HG02623 (cell line): ENCODE data around the gene ZPLD1.

Source experiments
- ATAC-seq: cut with Tn5 transposase; IDR thresholded peaks from one replicate; pipeline ENCODE4 v1.9.1; 2021; ENCODE audit warnings: moderate library complexity; ENCODE audit not compliant: unreplicated experiment

ZPLD1 gene

DNA sequence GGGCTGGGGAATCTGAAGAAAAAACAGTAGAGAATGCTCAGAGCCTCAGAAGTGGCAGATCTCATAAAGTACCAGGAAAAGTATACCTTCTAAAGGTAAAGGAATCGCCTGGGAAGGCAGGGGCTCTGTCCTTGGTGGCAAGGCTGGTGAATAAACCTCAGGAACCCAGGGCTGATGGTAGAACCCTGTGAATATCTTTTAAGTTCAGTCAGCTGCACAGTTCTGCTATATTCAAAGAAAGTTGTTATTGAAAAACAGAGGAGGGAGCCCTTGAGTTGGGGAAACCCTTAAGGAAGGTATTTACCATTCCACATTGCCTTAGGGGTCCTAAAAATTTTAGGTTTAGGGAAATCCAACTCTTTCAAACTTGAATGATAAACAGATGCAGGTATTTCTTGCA, 31.2 kb downstream of the ZPLD1 start:
- no peak for ATAC-seq

- ATAC-seq = no peak
These were observed 35.3 kb downstream of the ZPLD1 start for GRCh38 chr3:102470066-102470465.

- no peak for ATAC-seq
These were observed 36.2 kb downstream of the ZPLD1 start for GRCh38 chr3:102471001-102471400.

- no peak for ATAC-seq
These were observed 36.7 kb downstream of the ZPLD1 start for GRCh38 chr3:102471491-102471890.

- no peak for ATAC-seq
These were observed 38.8 kb downstream of the ZPLD1 start for GRCh38 chr3:102473648-102474047.

- no peak for ATAC-seq
These were observed 39.4 kb downstream of the ZPLD1 start for GRCh38 chr3:102474207-102474606.

- no peak for ATAC-seq
These were observed 41.4 kb downstream of the ZPLD1 start for GRCh38 chr3:102476198-102476597.

DNA sequence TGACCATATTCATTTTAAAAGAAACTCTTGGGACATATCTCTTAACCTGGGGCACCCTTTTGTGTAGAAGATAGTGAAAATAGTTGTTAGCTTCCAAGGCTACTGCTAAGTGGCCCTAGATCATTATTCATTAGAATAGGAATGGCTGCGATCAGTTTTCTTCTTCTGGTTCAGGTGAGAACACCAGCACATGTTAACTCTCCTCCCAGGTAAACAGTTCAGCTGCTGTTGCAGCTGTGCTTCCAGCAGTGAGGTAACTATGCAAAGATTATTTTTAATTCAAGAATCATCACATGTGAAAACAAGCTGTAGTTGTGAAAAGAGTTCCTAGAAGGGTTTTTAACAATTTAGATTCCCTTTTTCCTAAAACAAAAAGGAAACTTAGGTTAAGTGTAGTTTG, 43.3 kb downstream of the ZPLD1 start:
- ATAC-seq = no peak

DNA sequence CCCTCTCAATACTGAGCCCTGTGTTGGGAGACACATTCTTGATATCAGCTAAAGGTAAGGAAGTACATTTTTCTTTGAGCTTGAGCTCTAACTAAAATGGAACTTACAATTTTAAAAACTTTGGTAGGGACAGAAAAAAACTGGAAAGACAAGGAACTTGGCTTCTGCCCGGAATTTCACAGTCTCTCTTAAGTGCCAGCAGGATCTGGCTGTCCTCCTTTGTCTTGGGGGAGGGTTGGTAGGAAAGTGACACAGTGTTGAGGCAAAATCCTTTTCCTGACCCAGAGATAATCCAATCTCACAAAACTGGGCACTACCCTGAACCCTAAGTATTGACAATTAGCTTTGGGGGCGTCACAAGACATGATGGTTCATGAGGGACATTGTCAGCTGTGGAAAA, 45.3 kb downstream of the ZPLD1 start:
- no peak for ATAC-seq

DNA sequence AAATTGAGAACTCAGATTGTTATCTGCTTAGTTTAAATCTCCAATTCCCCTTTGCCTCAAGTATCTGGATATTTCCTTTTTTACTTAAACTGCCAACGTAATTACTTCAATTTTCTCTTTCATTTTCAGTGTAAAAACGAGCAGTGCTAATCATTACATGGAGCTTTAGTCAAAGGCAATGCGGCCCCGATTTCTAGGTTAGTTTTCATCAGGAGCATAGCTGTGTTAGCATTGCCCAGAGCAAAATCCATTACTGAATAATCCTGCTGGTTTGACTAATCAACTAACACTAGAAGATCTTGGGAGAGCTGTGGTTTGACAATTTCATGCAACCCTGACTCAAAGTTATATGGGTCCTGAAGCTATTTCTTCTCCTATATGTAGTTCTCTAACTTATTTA, 46.2 kb downstream of the ZPLD1 start:
- ATAC-seq = no peak

GRCh38 chr3:102483556-102483955, 48.7 kb downstream of the ZPLD1 start:
- ATAC-seq = no peak

GRCh38 chr3:102484363-102484762, 49.5 kb downstream of the ZPLD1 start:
- no peak for ATAC-seq

- ATAC-seq = no peak
These were observed 50.9 kb downstream of the ZPLD1 start for GRCh38 chr3:102485701-102486100.

GRCh38 chr3:102488331-102488730, 53.5 kb downstream of the ZPLD1 start:
- no peak for ATAC-seq

DNA sequence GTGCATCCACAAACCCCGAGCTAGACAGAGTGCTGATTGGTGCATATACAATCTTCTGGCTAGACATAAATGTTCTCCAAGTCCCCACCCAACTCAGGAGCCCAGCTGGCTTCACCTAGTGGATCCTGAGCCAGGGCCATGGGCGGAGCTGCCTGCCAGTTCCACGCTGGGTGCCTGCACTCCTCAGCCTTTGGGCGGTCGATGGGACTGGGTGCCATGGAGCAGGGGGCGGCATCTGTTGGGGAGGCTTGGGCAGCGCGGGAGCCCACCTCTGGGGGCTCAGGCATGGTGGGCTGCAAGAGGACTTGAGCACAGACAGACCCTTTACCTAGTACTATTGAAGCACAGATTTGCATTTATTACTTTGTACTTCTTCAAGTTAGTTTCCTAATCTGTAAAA, 57.5 kb downstream of the ZPLD1 start:
- no peak for ATAC-seq

GRCh38 chr3:102497571-102497970, 62.8 kb downstream of the ZPLD1 start:
- no peak for ATAC-seq

GRCh38 chr3:102505542-102505941, 70.7 kb downstream of the ZPLD1 start:
- no peak for ATAC-seq

- ATAC-seq = no peak
These were observed 75.8 kb downstream of the ZPLD1 start for GRCh38 chr3:102510663-102511062.

GRCh38 chr3:102511168-102511567, 76.4 kb downstream of the ZPLD1 start:
- ATAC-seq = no peak

GRCh38 chr3:102511639-102512038, 76.8 kb downstream of the ZPLD1 start:
- no peak for ATAC-seq

DNA sequence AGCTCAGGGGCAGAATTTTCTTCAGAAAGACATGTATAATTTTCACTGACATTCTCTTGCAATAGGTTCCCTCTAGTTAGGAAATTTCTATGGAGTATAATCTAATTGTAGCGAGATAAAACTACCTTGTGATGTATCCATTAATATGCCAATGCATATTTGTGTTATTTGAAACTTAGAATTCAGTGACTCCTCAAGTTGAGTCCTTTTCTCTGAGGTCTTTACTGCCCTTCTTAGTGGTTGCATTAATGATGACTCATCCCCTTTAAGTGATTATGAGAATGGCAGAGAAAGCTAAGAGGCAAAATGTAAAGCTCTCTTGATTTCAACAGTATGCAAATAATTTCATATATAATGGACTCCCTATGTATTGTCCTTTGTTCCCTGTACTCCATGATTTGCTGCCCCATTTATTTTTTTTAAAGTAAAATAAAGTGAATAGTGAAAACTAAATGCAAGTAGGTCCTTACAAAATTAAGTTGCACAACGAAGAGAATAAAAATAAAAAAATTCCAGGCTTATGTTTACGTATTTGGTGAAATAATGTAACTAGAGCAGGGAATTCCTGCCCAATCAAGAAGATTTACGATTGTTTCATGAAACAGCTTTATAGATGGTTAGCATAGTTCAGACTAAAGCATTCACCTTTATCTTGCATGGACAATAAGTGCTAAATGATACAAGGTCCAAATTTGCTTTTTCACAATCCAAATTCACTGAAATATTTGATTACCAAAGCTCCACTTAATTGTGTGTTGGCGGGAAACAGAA, 78.1 kb downstream of the ZPLD1 start:
- no peak for ATAC-seq

DNA sequence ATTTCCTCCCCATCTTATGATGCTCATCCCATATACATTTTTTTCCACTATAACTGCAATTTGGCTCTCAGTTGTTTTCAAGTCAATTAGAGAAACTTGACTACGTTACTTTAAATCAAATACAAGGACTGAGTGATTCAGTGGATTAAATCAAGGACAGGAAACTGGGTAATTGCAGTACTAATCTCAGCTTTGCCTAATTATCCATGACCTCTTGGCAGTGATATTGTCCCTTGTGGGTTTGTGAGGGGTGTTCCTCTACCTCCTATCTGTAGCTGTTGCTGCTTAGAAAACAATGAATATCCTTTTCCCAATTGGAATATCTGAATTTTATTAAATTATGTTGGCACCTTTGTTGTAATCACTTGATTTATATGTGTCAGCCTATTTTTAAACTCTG, 79.4 kb downstream of the ZPLD1 start:
- no peak for ATAC-seq

DNA sequence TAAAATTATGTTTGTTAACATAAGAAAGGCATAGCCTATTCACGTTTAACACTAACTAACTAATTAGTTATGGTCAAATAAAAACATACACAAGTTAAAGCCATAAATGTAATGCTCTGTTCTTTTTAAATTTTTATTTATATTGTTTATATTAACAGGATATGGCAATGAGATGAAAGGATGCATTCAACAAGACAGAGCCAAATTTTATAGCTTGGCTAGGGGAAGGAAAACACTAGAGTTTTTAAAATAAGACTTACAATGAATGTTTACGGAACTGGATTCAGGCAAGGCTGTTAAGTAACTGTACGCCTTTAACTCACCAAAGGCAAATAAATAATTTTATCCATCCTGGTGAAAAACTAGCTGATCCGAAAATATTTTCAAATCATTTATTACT, 86.4 kb downstream of the ZPLD1 start:
- no peak for ATAC-seq
